ENCODE data around the gene HIPK2.

The HIPK2 gene

DNA sequence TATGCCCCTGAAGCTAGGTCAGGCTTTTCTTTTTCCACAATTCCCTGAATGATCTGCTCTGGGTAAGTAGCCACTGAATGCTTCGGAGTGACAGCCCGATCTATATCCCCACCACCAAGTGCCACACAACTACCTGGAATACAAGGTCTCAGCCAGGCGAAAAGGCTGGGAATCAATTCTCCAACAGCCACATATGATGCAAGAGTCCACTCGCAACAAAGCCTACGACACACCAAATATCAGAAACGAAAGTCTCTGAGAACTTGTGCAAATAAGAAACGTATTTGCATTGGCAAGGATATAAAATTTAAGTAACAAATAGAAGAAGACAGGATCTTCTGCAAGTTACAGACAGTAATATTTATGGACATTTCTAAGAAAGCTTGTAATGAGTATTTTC is 5.7 kb downstream of the HIPK2 start:
- Histone ChIP-seq H3K36me3 (ENCODE audit: control insufficient read depth, insufficient read depth, low read length) (no peaks in the 10 kb centered on the region), H3K4me1 (ENCODE audit: control insufficient read depth, insufficient read depth, low read length, poor library complexity, severe bottlenecking) (peaks cover 47% of the 10 kb centered on the region), H3K27me3 (replicated peaks; ENCODE audit: control insufficient read depth, insufficient read depth, low read length, poor library complexity, severe bottlenecking) (no peaks in the 10 kb centered on the region), H3K9me3 (ENCODE audit: control insufficient read depth, low read length) (no peaks in the 10 kb centered on the region), H3K4me3 (ENCODE audit: insufficient read depth, low read depth, low read length, poor library complexity, severe bottlenecking) (no peak overlapping the region), H3K27ac (ENCODE audit: insufficient read depth, low read length, poor library complexity, severe bottlenecking) (no peak overlapping the region)
- no peak for DNase-seq

GRCh38 chr7:139771001-139771956 is 6.5 kb downstream of the HIPK2 start:
- Histone ChIP-seq H3K4me1 (ENCODE audit: control insufficient read depth, insufficient read depth, low read length, poor library complexity, severe bottlenecking) (peaks cover 53% of the 10 kb centered on the region), H3K36me3 (ENCODE audit: control insufficient read depth, insufficient read depth, low read length) (no peaks in the 10 kb centered on the region), H3K27me3 (replicated peaks; ENCODE audit: control insufficient read depth, insufficient read depth, low read length, poor library complexity, severe bottlenecking) (no peaks in the 10 kb centered on the region), H3K9me3 (ENCODE audit: control insufficient read depth, low read length) (no peaks in the 10 kb centered on the region), H3K27ac (ENCODE audit: insufficient read depth, low read length, poor library complexity, severe bottlenecking) (peak overlapping the region; percentile 0), H3K4me3 (ENCODE audit: insufficient read depth, low read depth, low read length, poor library complexity, severe bottlenecking) (no peak overlapping the region)
- DNase-seq = no peak

- no peaks in the 10 kb centered on the region for H3K27me3 ChIP-seq (replicated peaks; ENCODE audit: control insufficient read depth, insufficient read depth, low read length, poor library complexity, severe bottlenecking)
- H3K4me1 ChIP-seq (ENCODE audit: control insufficient read depth, insufficient read depth, low read length, poor library complexity, severe bottlenecking) = peaks cover 42% of the 10 kb centered on the region
- no peak overlapping the region for H3K27ac ChIP-seq (ENCODE audit: insufficient read depth, low read length, poor library complexity, severe bottlenecking)
- no peaks in the 10 kb centered on the region for H3K36me3 ChIP-seq (ENCODE audit: control insufficient read depth, insufficient read depth, low read length)
- DNase-seq = no peak
- no peaks in the 10 kb centered on the region for H3K9me3 ChIP-seq (ENCODE audit: control insufficient read depth, low read length)
- H3K4me3 ChIP-seq (ENCODE audit: insufficient read depth, low read depth, low read length, poor library complexity, severe bottlenecking) = no peak overlapping the region
Measured at GRCh38 chr7:139769761-139770160, 8.0 kb downstream of the HIPK2 start.

DNA sequence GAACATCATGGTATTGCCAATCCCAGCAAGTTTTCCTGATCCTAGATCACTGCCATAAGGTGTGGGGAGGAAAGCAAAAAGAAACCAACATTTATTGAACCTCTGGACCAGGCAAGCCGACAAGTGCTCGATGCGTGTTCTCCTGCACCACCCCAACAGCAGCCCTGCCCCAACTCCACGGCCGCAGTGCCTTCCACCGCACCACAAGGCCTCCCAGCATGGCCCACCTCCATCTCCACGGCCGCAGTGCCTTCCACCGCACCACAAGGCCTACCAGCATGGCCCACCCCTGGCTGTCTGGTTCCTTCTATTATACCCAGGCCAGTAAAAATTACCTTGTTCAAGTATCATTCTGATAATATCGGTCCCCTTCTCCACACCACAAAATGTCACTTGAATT is 8.7 kb downstream of the HIPK2 start:
- no peaks in the 10 kb centered on the region for H3K27me3 ChIP-seq (replicated peaks; ENCODE audit: control insufficient read depth, insufficient read depth, low read length, poor library complexity, severe bottlenecking)
- H3K36me3 ChIP-seq (ENCODE audit: control insufficient read depth, insufficient read depth, low read length) = no peaks in the 10 kb centered on the region
- peak overlapping the region; percentile 64 for H3K27ac ChIP-seq (ENCODE audit: insufficient read depth, low read length, poor library complexity, severe bottlenecking)
- H3K4me3 ChIP-seq (ENCODE audit: insufficient read depth, low read depth, low read length, poor library complexity, severe bottlenecking) = no peak overlapping the region
- peaks cover 42% of the 10 kb centered on the region for H3K4me1 ChIP-seq (ENCODE audit: control insufficient read depth, insufficient read depth, low read length, poor library complexity, severe bottlenecking)
- H3K9me3 ChIP-seq (ENCODE audit: control insufficient read depth, low read length) = no peaks in the 10 kb centered on the region
- DNase-seq = no peak

- Histone ChIP-seq H3K4me3 (ENCODE audit: insufficient read depth, low read depth, low read length, poor library complexity, severe bottlenecking) (no peak overlapping the region), H3K4me1 (ENCODE audit: control insufficient read depth, insufficient read depth, low read length, poor library complexity, severe bottlenecking) (peaks cover 38% of the 10 kb centered on the region)
Measured at GRCh38 chr7:139768249-139768824, 9.5 kb downstream of the HIPK2 start.

GRCh38 chr7:139767561-139767982 is 10.2 kb downstream of the HIPK2 start:
- H3K9me3 ChIP-seq (ENCODE audit: control insufficient read depth, low read length) = no peaks in the 10 kb centered on the region
- DNase-seq = no peak
- peaks cover 33% of the 10 kb centered on the region for H3K4me1 ChIP-seq (ENCODE audit: control insufficient read depth, insufficient read depth, low read length, poor library complexity, severe bottlenecking)
- H3K27ac ChIP-seq (ENCODE audit: insufficient read depth, low read length, poor library complexity, severe bottlenecking) = peak overlapping the region; percentile 64
- H3K4me3 ChIP-seq (ENCODE audit: insufficient read depth, low read depth, low read length, poor library complexity, severe bottlenecking) = no peak overlapping the region
- H3K27me3 ChIP-seq (replicated peaks; ENCODE audit: control insufficient read depth, insufficient read depth, low read length, poor library complexity, severe bottlenecking) = no peaks in the 10 kb centered on the region
- H3K36me3 ChIP-seq (ENCODE audit: control insufficient read depth, insufficient read depth, low read length) = no peaks in the 10 kb centered on the region

More at GRCh38 chr7:139768249-139768824, 9.5 kb downstream of the HIPK2 start:
- H3K9me3 ChIP-seq (ENCODE audit: control insufficient read depth, low read length) = no peaks in the 10 kb centered on the region
- no peaks in the 10 kb centered on the region for H3K27me3 ChIP-seq (replicated peaks; ENCODE audit: control insufficient read depth, insufficient read depth, low read length, poor library complexity, severe bottlenecking)
- H3K36me3 ChIP-seq (ENCODE audit: control insufficient read depth, insufficient read depth, low read length) = no peaks in the 10 kb centered on the region
- H3K27ac ChIP-seq (ENCODE audit: insufficient read depth, low read length, poor library complexity, severe bottlenecking) = peak overlapping the region; percentile 64
- DNase-seq = no peak

GRCh38 chr7:139765143-139765542 is 12.7 kb downstream of the HIPK2 start:
- no peak for DNase-seq
- Histone ChIP-seq H3K27ac (ENCODE audit: insufficient read depth, low read length, poor library complexity, severe bottlenecking) (no peak overlapping the region), H3K36me3 (ENCODE audit: control insufficient read depth, insufficient read depth, low read length) (no peaks in the 10 kb centered on the region), H3K4me1 (ENCODE audit: control insufficient read depth, insufficient read depth, low read length, poor library complexity, severe bottlenecking) (peaks cover 36% of the 10 kb centered on the region), H3K4me3 (ENCODE audit: insufficient read depth, low read depth, low read length, poor library complexity, severe bottlenecking) (no peak overlapping the region), H3K27me3 (replicated peaks; ENCODE audit: control insufficient read depth, insufficient read depth, low read length, poor library complexity, severe bottlenecking) (no peaks in the 10 kb centered on the region), H3K9me3 (ENCODE audit: control insufficient read depth, low read length) (no peaks in the 10 kb centered on the region)

GRCh38 chr7:139763330-139763729 is 14.5 kb downstream of the HIPK2 start:
- H3K4me1 ChIP-seq (ENCODE audit: control insufficient read depth, insufficient read depth, low read length, poor library complexity, severe bottlenecking) = peaks cover 20% of the 10 kb centered on the region
- no peak for DNase-seq
- no peaks in the 10 kb centered on the region for H3K9me3 ChIP-seq (ENCODE audit: control insufficient read depth, low read length)
- H3K27me3 ChIP-seq (replicated peaks; ENCODE audit: control insufficient read depth, insufficient read depth, low read length, poor library complexity, severe bottlenecking) = no peaks in the 10 kb centered on the region
- H3K4me3 ChIP-seq (ENCODE audit: insufficient read depth, low read depth, low read length, poor library complexity, severe bottlenecking) = no peak overlapping the region
- H3K36me3 ChIP-seq (ENCODE audit: control insufficient read depth, insufficient read depth, low read length) = no peaks in the 10 kb centered on the region
- H3K27ac ChIP-seq (ENCODE audit: insufficient read depth, low read length, poor library complexity, severe bottlenecking) = no peak overlapping the region

DNA sequence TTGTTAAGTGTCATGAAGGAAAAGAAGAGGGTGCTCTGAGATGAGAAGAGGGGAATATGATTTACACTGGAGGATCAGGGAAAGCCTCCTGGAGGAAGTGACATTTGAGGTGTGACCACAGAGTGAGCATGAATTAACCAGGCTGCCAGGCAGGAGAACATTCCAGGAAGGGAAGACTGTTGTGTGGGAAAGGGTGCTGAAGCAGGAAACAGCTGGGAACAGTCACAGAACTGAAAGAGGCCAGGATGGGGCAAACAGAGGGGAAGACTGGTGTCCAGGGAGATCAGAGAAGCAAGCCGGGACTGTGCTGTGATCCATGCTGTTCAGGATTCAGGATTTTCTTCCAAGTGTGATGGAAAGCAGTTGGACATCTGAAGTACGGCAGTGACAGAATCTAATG is 14.9 kb downstream of the HIPK2 start:
- Histone ChIP-seq H3K27me3 (replicated peaks; ENCODE audit: control insufficient read depth, insufficient read depth, low read length, poor library complexity, severe bottlenecking) (no peaks in the 10 kb centered on the region), H3K4me3 (ENCODE audit: insufficient read depth, low read depth, low read length, poor library complexity, severe bottlenecking) (no peak overlapping the region)
- DNase-seq = no peak

GRCh38 chr7:139758388-139758787 is 19.4 kb downstream of the HIPK2 start:
- Histone ChIP-seq H3K4me3 (ENCODE audit: insufficient read depth, low read depth, low read length, poor library complexity, severe bottlenecking) (no peak overlapping the region), H3K9me3 (ENCODE audit: control insufficient read depth, low read length) (no peaks in the 10 kb centered on the region), H3K27ac (ENCODE audit: insufficient read depth, low read length, poor library complexity, severe bottlenecking) (no peak overlapping the region), H3K27me3 (replicated peaks; ENCODE audit: control insufficient read depth, insufficient read depth, low read length, poor library complexity, severe bottlenecking) (no peaks in the 10 kb centered on the region), H3K4me1 (ENCODE audit: control insufficient read depth, insufficient read depth, low read length, poor library complexity, severe bottlenecking) (peaks cover 3% of the 10 kb centered on the region), H3K36me3 (ENCODE audit: control insufficient read depth, insufficient read depth, low read length) (no peaks in the 10 kb centered on the region)
- no peak for DNase-seq

More for the DNA sequence above, 14.9 kb downstream of the HIPK2 start:
- peaks cover 16% of the 10 kb centered on the region for H3K4me1 ChIP-seq (ENCODE audit: control insufficient read depth, insufficient read depth, low read length, poor library complexity, severe bottlenecking)
- no peak overlapping the region for H3K27ac ChIP-seq (ENCODE audit: insufficient read depth, low read length, poor library complexity, severe bottlenecking)
- H3K9me3 ChIP-seq (ENCODE audit: control insufficient read depth, low read length) = no peaks in the 10 kb centered on the region
- H3K36me3 ChIP-seq (ENCODE audit: control insufficient read depth, insufficient read depth, low read length) = no peaks in the 10 kb centered on the region
